SJCRH30 (cell line): Measurements from ENCODE around the gene ANKRD37. TPM values are rescaled to one million over a fixed set of nuclear protein-coding genes. Genes with fewer than 3 reads are reported as not detected.

Source experiments
- DNase-seq, 2 experiments: peaks; one replicate each; pipeline ENCODE4 v3.0.0-alpha.2; 2015 to 2020
- H3K27ac ChIP-seq: fragments of 250-450 bp; sonication (Bioruptor Pico); 2 replicates; pipeline ENCODE4 v1.5.1; 2020; ENCODE audit warnings: mild to moderate bottlenecking, moderate library complexity
- H3K27me3 ChIP-seq: fragments of 250-450 bp; sonication (Bioruptor Pico); 2 replicates; pipeline ENCODE4 v1.5.1; 2020; ENCODE audit warnings: mild to moderate bottlenecking, moderate library complexity
- H3K36me3 ChIP-seq: fragments of 250-450 bp; sonication (Bioruptor Pico); 2 replicates; pipeline ENCODE4 v1.5.1; 2020; ENCODE audit warnings: mild to moderate bottlenecking, moderate library complexity
- H3K4me1 ChIP-seq: fragments of 250-450 bp; sonication (Bioruptor Pico); 2 replicates; pipeline ENCODE4 v1.5.1; 2020; ENCODE audit warnings: mild to moderate bottlenecking, moderate library complexity
- H3K4me3 ChIP-seq: fragments of 250-450 bp; sonication (Bioruptor Pico); 2 replicates; pipeline ENCODE4 v1.5.1; 2020; ENCODE audit warnings: mild to moderate bottlenecking, moderate library complexity
- H3K9me3 ChIP-seq: fragments of 250-450 bp; sonication (Bioruptor Pico); replicated peaks from 2 replicates; pipeline ENCODE4 v1.5.1; 2020; ENCODE audit warnings: mild to moderate bottlenecking, moderate library complexity
- total RNA-seq: library from RNA; depleted of rRNA; stranded (reverse); fragments of >200 nt; shearing (Covaris generic); gene quantifications from 2 replicates; pipeline ENCODE4 v1.2.3, GENCODE V29; 2014

Gene ANKRD37
- total RNA-seq, 1 experiment from 2014 or later: 4.1 TPM

DNA sequence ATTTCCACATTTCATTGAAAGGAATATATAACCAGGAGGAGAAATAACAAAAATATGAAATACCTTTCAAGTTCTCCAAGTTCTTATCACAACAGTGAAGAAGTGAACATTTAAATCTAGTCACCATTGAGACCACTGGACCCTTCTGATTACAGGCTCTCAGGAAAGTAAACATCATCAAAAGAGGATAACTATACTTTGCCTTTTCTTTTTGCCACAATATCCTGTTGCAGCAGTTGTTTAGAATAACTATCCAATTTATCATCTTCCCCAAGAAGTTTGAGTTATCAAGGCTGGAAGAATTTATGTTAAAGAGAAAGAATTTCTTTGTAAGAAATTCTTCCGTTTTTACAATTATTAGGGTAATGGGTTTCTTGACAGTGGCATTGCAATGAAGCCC lies 4.5 kb upstream of the ANKRD37 start:
- H3K4me1 ChIP-seq: no peaks in the 10 kb centered on the region
- H3K9me3 ChIP-seq: no peaks in the 10 kb centered on the region
- DNase-seq: no peak
- no peak overlapping the region for H3K27ac ChIP-seq
- no peaks in the 10 kb centered on the region for H3K27me3 ChIP-seq
- no peaks in the 10 kb centered on the region for H3K36me3 ChIP-seq
- no peak overlapping the region for H3K4me3 ChIP-seq

DNA sequence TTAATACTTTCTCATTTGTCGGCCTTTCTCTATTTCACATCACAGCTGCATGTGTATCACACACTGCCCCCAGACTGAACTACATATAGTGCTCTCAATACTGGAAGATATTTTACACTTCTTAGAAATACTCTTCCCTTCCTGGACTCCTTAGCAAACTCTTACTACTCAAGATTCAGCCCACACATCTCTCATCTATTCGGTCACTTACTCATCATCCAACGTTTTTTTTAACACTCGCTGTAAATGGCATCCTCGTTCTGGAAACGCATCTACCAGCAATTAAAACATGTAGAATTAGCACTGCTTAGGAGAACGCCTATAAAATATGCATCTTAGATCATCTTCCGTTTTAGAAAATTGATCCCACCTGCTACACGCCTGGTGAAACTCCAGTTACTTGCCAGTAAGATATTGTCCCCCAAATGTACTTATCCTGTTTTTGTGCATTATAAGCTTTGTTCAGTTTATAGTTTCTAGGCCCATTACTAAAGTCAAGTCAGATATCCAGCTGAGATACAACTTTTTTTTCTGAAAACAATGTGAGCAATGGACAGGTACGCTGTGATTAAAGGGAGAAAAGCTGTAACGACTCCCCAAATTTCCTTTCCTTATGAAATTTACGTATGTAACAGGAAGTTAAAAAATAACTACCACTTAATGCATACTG lies 1.9 kb upstream of the ANKRD37 start:
- no peaks in the 10 kb centered on the region for H3K4me1 ChIP-seq
- H3K9me3 ChIP-seq: no peaks in the 10 kb centered on the region
- no peaks in the 10 kb centered on the region for H3K36me3 ChIP-seq
- H3K4me3 ChIP-seq: peak overlapping the region; percentile 76; the same call in 1 of the 2 replicates
- DNase-seq: no peak
- no peak overlapping the region for H3K27ac ChIP-seq
- H3K27me3 ChIP-seq: no peaks in the 10 kb centered on the region

DNA sequence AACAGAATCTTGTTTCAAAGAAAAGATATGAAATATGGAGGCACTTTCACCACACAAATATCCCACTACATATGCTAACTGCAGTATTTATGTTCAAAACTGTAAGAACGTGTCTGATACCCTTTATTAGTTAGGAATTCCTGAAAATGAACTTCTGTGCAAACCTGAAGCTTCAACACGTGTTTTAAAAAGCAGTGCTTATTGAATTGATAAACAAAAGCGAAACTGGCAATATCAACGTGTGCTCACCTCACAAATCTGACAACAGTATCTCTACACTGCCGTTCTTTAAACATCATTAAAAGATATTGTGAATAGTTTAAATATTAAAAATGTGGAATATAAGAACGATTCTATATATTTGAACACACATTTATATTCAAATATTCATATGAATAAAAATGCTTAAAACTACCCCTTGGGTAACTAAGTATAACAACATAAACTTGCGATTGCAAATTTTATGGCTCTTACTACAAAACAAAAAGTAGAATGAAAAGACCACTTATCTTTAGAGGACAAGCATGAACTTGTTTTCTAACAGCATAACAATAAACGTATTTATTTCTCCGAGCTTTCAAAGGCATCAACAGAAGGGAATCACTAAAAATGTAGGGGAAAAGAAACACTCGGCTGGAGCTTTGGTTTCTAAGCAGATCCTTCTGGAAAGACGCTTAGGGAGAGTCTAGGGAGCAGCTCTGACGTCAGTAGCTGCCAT lies 1.2 kb upstream of the ANKRD37 start, which contains the start of gene LRP2BP:
Gene LRP2BP (minus strand): TSS at position 687 of the 718 bp plus-strand sequence. CDS start 17,738 bp downstream, outside the sequence.
- no peak for DNase-seq
- peak within 1 kb of the TSS; percentile 79 for H3K27ac ChIP-seq
- no peaks in the 10 kb centered on the region for H3K9me3 ChIP-seq
- no peaks in the 10 kb centered on the region for H3K4me1 ChIP-seq
- no peaks in the 10 kb centered on the region for H3K27me3 ChIP-seq
- peak within 1 kb of the TSS; percentile 76 for H3K4me3 ChIP-seq
- H3K36me3 ChIP-seq: no peaks in the 10 kb centered on the region

DNA sequence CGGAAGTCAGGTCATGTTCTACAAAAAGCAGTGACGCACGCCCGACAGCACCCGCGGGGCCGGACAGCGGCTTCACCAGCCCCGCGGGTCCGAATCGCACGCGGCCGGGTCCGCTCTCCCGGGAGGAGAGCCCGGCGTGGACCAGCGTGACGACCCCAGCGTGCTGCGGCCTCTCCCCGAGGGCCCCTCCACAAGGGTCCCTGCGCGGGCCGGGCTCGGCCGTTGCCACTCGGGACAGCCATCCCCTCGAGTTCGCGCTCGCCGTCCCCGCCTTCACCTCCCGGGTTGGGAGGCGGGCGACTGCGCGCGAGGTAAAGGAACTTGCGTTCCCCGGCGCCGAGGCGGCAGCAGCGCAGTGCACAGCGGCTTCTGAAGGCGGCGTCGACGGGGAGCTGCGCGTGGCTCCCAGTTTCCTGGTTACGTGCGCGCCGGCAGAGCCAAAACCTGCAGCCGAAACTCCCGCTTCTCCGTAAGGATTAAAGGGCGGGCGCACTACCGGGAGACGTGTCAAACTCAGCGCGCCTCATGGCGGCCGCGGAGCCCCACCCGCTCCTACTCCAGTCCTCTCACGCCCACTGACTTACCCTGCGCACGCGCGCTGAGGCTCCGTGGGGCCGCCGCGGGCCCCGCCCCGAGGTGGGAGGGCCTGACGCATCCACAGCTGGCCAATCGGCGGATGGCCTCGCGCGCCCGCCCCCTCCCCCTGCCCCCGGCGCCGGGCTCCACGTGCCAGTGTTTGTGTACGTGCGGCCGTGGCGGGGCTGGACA lies 501 bp upstream of the ANKRD37 start:
- H3K9me3 ChIP-seq: no peaks in the 10 kb centered on the region
- H3K36me3 ChIP-seq: no peaks in the 10 kb centered on the region
- H3K4me3 ChIP-seq: peak overlapping the region; percentile 76
- peak; percentile 93 to 95 for DNase-seq
- no peaks in the 10 kb centered on the region for H3K27me3 ChIP-seq
- H3K4me1 ChIP-seq: no peaks in the 10 kb centered on the region
- H3K27ac ChIP-seq: peak overlapping the region; percentile 79

DNA sequence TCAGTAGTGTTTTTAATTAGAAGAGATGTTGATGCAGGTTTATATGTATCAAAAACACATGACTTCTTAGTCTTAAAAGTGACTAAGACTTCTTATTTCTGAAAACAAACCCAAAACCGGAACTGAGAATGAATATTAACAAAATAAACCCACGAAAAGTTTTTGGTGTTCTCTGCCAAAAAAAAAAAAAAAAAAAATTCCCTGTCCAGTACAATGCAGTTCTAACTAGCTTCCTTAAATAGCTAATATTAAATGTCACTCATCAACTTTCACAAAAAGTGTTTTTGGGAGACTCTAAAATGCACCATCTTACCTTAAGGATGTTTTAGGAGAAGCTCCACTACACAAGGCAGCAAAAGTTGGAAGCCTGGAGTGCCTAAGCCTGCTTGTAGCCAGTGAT lies 2.0 kb downstream of the ANKRD37 start:
- Histone ChIP-seq H3K36me3 (peaks cover 3% of the 10 kb centered on the region; the same call in 1 of the 2 replicates), H3K4me1 (no peaks in the 10 kb centered on the region), H3K4me3 (no peak overlapping the region), H3K27ac (no peak overlapping the region), H3K27me3 (no peaks in the 10 kb centered on the region), H3K9me3 (no peaks in the 10 kb centered on the region)
- no peak for DNase-seq

DNA sequence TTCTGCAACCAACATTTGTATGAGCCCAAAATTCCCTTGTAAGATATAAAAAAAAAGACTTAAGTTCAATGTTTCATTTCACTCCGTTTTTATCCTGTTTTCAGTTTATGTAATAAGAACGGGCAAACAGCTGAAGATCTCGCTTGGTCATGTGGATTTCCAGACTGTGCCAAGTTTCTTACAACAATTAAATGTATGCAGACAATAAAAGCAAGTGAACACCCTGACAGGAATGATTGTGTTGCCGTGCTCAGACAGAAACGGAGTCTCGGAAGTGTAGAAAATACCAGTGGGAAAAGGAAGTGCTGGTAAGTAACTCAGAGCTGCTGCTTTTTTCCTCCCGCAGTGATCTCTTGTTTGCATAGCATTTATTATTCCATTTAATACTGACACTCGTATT lies 2.8 kb downstream of the ANKRD37 start:
- H3K36me3 ChIP-seq: peaks cover 3% of the 10 kb centered on the region; the same call in 1 of the 2 replicates
- no peaks in the 10 kb centered on the region for H3K27me3 ChIP-seq
- DNase-seq: no peak
- H3K4me3 ChIP-seq: no peak overlapping the region
- H3K4me1 ChIP-seq: no peaks in the 10 kb centered on the region
- no peaks in the 10 kb centered on the region for H3K9me3 ChIP-seq
- H3K27ac ChIP-seq: no peak overlapping the region

DNA sequence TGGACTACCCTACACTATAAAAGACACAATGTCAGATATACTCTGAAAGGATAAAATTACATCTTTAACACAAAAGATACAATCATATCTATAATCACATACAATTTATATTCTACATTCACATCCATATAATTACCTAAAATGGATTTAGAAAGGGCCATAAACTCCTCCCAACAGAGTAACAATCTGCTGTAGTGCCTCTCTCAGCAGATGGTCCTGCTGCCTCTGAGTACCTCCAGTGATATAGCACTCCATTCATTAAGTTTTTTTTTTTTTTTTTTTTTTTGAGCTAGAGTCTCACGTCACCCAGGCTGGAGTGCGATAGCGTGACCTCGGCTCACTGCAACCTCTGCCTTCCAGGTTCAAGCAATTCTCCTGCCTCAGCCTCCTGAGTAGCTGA lies 7.4 kb downstream of the ANKRD37 start:
- peaks cover 3% of the 10 kb centered on the region; the same call in 1 of the 2 replicates for H3K36me3 ChIP-seq
- no peak overlapping the region for H3K27ac ChIP-seq
- no peak overlapping the region for H3K4me3 ChIP-seq
- H3K27me3 ChIP-seq: no peaks in the 10 kb centered on the region
- H3K4me1 ChIP-seq: no peaks in the 10 kb centered on the region
- DNase-seq: no peak
- H3K9me3 ChIP-seq: no peaks in the 10 kb centered on the region

DNA sequence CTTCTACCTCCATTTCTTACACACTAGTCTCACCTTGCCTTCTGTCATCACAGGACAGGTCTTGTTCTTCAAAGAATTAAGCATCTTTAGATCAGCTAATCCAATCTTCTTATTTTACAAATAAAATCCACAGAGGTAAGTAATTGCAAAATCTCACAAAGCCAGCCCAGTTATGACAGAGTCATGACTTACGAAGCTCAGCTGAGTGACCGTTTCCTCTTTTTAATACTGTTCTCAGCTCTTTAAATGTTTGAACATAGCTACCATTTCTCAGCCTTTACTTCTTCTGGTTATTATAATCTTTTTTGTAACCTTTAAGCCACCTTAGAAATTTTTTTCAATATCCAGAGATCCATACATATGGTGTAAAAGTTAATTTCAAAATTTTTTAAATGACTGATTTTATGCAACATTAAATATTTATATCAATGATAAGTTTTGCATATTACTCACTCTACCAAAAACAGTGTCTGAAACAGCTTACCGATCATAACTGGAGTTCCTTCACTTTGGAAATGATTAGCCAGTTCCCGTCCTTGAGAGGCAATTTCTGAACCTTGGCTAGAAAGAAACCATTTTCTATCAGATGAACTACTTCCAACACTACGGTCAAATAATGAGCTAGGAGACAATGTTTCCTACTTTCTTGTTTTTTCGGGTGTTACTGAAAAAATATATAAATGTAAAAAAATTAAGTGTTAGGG lies 8.8 kb downstream of the ANKRD37 start:
- no peaks in the 10 kb centered on the region for H3K4me1 ChIP-seq
- DNase-seq: no peak
- peaks cover 3% of the 10 kb centered on the region; the same call in 1 of the 2 replicates for H3K36me3 ChIP-seq
- no peaks in the 10 kb centered on the region for H3K27me3 ChIP-seq
- H3K9me3 ChIP-seq: no peaks in the 10 kb centered on the region
- no peak overlapping the region for H3K27ac ChIP-seq
- H3K4me3 ChIP-seq: no peak overlapping the region

DNA sequence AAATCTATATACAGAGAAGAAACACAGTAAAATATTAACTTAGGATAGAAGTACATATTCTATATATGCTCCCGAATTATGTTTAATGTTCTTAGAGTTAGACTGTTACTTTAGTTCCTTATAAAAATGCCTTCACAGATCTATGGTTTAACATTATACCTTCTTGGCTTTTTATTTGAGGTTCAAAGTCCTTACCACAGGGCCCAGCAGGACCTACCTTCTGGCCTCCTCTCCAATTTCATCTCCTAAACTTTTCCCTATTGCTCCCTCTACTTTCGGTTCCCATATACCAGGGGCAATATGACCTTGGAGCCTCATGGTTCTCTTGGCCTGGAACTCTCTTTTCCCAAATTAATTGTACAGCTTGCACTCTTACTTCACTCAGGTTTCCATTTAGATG lies 11.8 kb downstream of the ANKRD37 start:
- Histone ChIP-seq H3K27me3 (no peaks in the 10 kb centered on the region), H3K36me3 (no peaks in the 10 kb centered on the region), H3K27ac (no peak overlapping the region), H3K4me3 (no peak overlapping the region), H3K9me3 (no peaks in the 10 kb centered on the region), H3K4me1 (no peaks in the 10 kb centered on the region)
- DNase-seq: no peak

DNA sequence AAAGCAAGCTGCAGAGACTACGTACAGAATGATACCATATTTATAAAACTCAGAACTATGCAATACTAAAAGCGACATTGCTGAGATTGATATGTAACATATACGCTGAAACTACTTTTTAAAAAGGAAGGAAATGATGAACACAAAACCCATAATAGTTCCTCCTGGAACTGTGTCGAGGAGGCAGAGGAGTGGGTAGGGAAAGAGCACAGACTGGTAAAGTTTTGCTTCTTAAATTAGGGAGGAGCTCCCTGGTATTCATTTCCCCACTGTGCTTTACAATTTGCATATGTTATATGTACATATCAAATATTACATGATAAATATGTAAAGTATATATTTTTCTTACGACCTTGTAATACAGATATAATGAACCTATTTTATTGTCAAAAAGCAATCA lies 15.2 kb downstream of the ANKRD37 start:
- Histone ChIP-seq H3K36me3 (no peaks in the 10 kb centered on the region; the same call in 1 of the 2 replicates), H3K27me3 (no peaks in the 10 kb centered on the region), H3K4me1 (no peaks in the 10 kb centered on the region), H3K27ac (no peak overlapping the region), H3K9me3 (no peaks in the 10 kb centered on the region), H3K4me3 (no peak overlapping the region)
- DNase-seq: no peak

DNA sequence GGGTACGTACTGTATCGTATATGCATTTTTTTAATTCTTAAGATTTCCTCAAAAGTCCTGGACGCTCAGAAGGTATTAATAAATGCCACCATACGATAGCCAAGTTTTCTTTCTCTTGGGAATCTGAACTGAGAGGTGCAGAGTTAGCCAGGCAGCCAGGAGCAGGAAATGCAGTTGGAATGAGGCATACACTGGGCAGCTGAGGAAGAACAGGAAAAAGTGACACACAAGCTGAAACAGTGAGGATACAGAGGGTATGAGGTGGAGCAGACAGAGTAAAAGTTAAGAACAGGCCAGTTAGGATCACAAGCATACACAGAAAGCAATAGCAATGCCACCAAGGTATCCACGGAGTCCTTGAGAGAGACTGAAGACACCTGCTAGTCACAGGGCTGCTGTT lies 15.8 kb downstream of the ANKRD37 start:
- Histone ChIP-seq H3K9me3 (no peaks in the 10 kb centered on the region), H3K4me1 (no peaks in the 10 kb centered on the region), H3K27me3 (no peaks in the 10 kb centered on the region), H3K36me3 (no peaks in the 10 kb centered on the region; the same call in 1 of the 2 replicates), H3K27ac (no peak overlapping the region), H3K4me3 (no peak overlapping the region)
- DNase-seq: no peak

DNA sequence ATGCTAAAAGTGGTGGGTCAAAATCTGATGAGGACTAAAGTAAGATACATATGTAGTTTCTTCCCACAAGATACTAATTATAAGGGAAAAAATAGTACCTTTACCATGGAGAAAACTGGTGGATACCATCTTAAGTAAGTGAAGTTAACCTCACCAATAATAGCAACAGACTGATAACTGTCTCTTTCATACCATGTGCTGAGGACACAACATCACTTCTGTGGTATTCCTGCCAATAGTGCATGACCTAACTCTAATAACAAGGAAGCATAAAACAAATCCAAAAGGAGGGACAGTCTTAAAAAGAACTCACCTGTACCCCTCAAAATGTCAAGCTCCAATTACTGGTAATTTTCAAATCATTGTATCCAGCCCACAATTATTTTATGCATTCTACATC lies 20.3 kb downstream of the ANKRD37 start:
- no peaks in the 10 kb centered on the region; the same call in 1 of the 2 replicates for H3K36me3 ChIP-seq
- H3K4me1 ChIP-seq: no peaks in the 10 kb centered on the region
- no peaks in the 10 kb centered on the region for H3K27me3 ChIP-seq
- no peak overlapping the region for H3K27ac ChIP-seq
- no peak for DNase-seq
- no peak overlapping the region for H3K4me3 ChIP-seq
- H3K9me3 ChIP-seq: no peaks in the 10 kb centered on the region

DNA sequence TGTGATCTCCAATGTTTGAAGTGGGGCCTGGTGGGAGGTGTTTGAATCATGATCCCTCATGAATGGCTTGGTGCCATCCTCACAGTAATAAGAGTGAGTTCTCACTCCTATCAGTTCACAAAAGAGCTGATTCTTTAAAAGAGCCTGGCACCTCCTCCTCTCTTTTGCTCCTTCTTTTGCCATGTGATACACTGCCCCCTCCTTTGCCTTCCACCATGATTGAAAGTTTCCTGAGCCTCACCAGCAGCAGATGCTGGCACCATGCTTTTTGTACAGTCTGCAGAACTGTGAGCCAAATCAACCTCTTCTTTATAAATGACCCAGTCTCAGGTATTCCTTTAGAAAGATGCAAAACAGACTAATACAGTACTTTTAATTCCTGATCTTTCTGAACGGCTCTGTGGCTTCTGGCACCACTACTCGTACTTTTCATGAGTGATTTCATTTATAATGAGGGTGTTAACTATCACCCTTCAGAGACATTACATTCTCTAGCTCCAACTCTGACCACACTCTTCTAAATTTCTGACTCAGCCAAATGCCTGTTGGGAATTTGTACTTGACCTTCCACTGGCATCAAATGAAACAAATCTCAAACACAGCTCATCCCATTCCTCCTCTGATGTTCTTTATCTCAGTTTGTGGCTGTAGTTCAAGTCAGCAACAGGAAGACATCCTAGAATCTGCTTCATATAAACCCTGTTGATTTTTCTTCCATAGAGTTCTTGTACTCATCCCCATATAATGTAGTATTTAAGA lies 24.9 kb downstream of the ANKRD37 start:
- Histone ChIP-seq H3K4me3 (no peak overlapping the region), H3K4me1 (no peaks in the 10 kb centered on the region), H3K9me3 (no peaks in the 10 kb centered on the region), H3K27ac (no peak overlapping the region), H3K36me3 (no peaks in the 10 kb centered on the region), H3K27me3 (no peaks in the 10 kb centered on the region)
- DNase-seq: no peak
